GM19023 (cell line): ENCODE results near the gene DENND1B.
A peak's percentile ranks its signal among the peaks of the same experiment; 100 is the strongest.

ENCODE experiments used
- ATAC-seq: cut with Tn5 transposase; IDR thresholded peaks from one replicate; pipeline ENCODE4 v1.9.1; 2021; ENCODE audit warnings: mild to moderate bottlenecking, moderate library complexity; ENCODE audit not compliant: unreplicated experiment

Gene DENND1B

GRCh38 chr1:197775282-197776262 is at the start of gene DENND1B:
Gene DENND1B, minus strand, starts transcription at chr1:197775480. Its CDS starts 325 bp downstream, at chr1:197775155.
- peak; percentile 74 for ATAC-seq

DNA sequence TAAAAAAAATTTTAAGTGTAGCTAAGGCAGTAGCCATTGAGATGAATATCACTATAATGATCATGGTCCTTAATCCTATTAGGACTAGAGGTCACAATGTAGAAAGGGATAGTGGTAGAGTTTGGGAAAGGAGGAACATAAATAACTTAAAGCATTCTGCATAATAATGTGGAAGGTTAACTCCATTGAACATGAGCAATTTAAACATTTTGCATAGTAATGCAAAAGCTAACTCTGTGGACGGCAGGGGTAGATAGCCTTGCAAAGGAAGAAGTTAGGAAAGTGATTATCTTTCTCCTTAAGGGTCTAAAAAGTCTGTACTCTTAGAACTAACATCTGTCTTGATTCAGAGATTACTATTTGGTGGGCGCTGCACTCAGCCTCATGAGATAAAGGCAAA is 39.0 kb upstream of the DENND1B start:
- no peak for ATAC-seq

GRCh38 chr1:197813741-197814140 is 38.5 kb upstream of the DENND1B start:
- ATAC-seq, result no peak

DNA sequence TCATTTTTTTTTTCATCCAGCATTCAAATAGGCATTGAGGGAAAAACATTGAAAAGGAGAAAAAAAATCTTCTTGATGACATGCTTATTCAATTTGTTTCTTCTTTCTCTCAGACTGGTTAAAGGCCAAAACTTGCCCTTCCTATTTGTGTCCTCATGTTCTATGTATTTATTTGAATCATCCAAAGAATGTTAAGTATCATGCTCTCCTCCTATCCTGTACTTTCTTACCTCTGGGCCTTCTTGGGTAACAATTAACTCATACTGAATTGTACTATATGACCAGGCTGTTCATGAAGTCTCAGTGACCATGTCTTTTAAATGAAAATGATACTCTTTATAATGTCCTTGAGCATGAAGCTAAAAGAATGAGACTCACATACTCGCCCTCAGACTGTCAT is 36.5 kb upstream of the DENND1B start:
- ATAC-seq, result no peak

DNA sequence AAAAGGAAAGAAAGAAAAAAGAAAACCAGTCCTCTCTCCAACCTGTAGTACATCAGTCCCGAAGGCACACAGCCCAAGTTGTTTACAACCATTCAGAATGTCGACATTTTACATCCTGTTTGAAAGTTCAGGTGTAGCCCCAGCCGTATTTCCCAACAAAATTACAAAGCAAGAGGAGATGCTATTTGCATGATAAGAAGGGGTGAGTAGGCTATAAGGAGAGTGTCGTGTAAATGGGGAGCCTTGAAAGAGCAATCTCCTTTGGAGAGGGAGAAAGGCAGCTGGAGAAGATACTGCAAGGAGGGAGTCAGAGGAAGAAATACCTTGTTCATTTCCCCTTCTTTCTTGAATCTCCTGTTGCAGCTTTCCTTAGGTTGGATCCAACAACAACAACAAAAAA is 35.5 kb upstream of the DENND1B start:
- ATAC-seq, result no peak

- ATAC-seq, result no peak
Observed at GRCh38 chr1:197808880-197809279, 33.6 kb upstream of the DENND1B start.

- ATAC-seq, result no peak
Observed at GRCh38 chr1:197807739-197808453, 32.6 kb upstream of the DENND1B start.

- ATAC-seq, result no peak
Observed at GRCh38 chr1:197807216-197807615, 31.9 kb upstream of the DENND1B start.

DNA sequence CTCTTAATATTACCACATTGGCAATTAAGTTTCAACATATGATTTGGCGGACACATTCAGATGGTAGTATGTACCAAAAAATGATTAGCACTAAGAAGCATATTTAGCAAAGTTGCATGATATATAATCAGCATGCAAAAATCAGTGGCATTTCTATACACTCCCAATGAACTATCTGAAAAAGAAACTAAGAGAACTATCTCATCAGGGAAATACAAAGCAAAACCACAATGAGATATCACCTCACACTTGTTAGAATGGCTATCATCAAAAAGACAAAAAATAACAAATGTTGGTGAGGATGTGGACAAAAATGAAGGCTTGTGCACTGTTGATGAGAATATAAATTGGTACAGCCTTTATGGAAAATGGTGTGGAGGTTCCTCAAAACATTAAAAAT is 31.4 kb upstream of the DENND1B start:
- ATAC-seq, result no peak

DNA sequence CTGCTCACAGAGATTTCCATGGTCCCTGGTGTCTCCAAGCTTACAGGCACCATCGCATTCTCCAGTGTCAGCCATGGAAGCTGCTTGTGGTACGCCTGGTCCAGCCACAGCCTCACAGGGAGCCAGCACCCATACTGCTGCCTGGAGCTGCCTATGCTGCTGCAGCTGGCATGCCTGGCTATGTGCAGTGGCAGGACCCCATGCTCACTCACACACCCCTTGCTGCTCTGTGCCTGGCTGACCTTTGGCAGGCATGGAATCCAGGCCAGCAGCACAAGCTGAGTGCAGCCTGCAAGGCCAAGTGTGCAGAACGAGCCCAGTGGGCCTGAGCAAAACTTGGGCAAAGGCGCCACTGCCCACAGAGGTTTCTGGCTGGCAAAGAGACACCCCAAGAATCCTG is 26.4 kb upstream of the DENND1B start:
- ATAC-seq, result no peak

GRCh38 chr1:197801111-197801482 is 25.8 kb upstream of the DENND1B start:
- no peak for ATAC-seq

DNA sequence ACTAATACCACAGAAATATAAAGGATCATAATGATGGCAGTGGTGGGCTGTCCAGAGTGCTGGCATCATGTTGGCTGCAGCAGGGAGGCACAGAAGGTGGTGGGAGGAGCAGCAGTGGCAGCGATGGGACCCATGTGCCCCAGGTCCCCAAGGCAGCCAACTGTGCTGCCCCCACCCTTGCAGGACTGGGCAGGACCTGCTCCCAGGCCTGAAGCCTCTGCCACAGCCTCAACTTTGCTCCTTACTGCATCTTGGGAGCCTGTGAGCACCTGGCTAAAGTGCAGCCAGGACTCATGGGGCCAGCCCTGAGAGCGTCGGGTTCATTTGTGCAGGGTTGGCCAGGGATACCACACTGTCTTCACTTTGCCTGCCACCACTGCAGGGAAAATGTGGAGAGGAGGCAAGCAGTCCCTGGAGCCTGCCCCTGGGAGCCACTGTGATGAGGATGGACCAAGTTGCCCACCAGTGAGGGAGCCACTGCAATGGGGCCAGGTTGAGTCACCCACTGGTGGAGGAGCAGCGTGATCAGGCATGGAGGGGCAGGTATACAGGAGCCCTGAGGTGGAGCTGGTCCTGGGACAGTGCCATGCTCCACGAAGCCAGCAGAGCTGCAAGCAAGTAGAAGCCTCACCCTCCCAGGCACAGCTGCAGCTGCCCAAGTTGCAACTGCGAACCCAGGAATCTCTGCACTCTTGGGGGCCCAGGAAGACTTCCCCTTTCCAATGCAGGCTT is 25.3 kb upstream of the DENND1B start:
- no peak for ATAC-seq

DNA sequence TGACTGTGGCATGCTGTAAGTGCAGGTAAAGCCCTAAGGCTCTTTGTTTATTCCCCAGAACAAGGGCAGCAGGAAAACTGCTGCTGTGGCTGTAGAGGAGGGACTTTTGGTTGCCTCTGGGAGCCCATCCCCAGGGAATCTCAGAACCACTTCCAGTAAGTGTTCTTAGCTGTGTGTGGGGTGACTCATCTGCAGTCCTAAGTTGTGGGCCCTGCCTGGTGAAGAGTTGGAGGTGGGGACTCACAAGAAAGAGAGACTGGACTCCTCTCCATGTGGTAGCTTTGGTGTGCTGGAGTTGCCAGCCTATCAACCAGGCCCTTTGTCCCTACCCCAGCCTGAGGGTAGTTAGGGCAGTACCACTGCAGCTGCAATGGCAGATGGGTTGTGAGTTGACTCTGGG is 24.0 kb upstream of the DENND1B start:
- no peak for ATAC-seq

GRCh38 chr1:197798492-197798891 is 23.2 kb upstream of the DENND1B start:
- ATAC-seq, result no peak

GRCh38 chr1:197797010-197797409 is 21.7 kb upstream of the DENND1B start:
- no peak for ATAC-seq

GRCh38 chr1:197788741-197789739 is 13.8 kb upstream of the DENND1B start:
- no peak for ATAC-seq

- no peak for ATAC-seq
Observed at GRCh38 chr1:197787623-197788536, 12.6 kb upstream of the DENND1B start.

DNA sequence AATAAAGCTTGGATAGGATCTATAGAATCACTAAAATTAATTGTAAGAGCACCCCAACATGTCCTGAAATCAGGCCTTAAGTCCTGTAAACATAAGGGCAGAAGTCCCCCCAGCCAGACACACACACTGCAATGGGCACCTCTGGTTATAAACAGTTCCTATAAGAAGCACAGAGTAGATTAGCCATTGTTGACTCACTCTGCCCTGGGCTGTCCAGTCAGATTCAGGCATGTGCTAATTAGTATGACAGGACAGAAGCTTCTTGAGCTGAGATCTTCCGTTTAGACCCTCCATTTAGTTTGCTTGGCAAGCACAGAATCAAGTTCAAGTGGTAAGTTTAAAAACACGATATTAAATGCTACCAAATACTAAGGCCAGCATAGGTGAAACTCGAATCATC is 11.8 kb upstream of the DENND1B start:
- ATAC-seq, result no peak

- ATAC-seq, result no peak
Observed at GRCh38 chr1:197786280-197786679, 11.0 kb upstream of the DENND1B start.
